ENCODE results near the gene SEMA5A.

Gene SEMA5A

DNA sequence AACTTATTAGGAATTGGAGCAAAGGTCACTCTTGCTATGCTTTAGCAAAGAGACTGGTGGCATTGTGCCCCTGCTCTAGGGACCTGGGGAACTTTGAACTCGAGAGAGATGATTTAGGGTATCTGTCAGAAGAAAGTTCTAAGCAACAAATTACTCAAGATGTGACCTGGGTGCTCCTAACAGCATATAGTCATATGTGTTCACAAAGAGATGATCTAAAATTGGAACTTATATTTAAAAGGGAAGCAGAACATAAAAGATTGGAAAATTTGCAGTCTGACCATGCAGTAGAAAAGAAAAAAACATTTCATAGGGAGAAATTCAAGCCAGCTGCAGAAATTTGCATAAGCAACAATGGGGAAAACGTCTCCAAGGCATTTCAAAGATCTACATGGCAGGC is 68.3 kb downstream of the SEMA5A start:
- no peak for DNase-seq (ENCODE audit: low read depth in 2 of 2)

- DNase-seq (ENCODE audit: low read depth in 2 of 2) = no peak
Observed at GRCh38 chr5:9474219-9475002, 71.5 kb downstream of the SEMA5A start.

DNA sequence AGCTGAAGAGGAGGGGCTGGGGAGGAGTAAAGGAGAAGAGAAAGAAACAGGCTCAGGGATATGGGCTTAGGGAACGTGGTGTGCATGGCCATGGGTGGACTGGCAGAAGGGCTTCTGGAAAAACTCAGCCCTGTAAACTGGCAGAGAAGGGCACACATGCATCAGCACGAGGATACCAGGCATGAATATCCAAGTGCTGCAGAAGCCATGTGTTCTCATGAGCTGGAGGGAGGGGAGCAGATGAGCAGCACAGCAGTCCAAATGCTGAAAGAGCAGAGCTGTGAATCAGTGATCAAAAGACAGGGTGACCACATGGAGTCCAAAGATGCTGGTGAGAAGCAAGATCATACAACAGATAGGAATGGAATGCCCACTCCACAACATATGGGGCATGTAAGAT is 72.3 kb downstream of the SEMA5A start:
- no peak for DNase-seq (ENCODE audit: low read depth in 2 of 2)

GRCh38 chr5:9470410-9470809 is 75.5 kb downstream of the SEMA5A start:
- DNase-seq (ENCODE audit: low read depth in 2 of 2) = no peak

- no peak for DNase-seq (ENCODE audit: low read depth in 2 of 2)
Observed at GRCh38 chr5:9468060-9468388, 77.9 kb downstream of the SEMA5A start.

GRCh38 chr5:9467199-9468059 is 78.4 kb downstream of the SEMA5A start:
- no peak for DNase-seq (ENCODE audit: low read depth in 2 of 2)

DNA sequence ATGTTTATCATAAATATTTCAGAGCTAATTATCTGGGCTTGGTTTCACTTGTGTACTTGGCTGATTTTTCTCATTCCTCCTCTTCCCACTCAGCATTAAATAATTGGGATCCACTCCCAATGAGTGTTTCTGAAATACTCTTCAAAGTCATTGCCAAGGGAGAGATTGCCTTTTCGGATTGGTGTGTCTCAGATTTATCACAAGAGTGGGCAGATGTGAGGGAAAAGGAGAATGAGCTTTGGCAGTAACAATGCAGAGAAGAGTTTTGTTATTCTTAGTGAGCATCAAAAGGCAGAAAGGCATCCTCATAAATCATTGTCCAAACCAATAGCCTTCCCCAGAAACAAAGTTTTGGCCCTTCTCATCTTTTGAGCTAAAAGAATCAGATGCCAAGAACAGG is 79.2 kb downstream of the SEMA5A start:
- DNase-seq (ENCODE audit: low read depth in 2 of 2) = no peak

DNA sequence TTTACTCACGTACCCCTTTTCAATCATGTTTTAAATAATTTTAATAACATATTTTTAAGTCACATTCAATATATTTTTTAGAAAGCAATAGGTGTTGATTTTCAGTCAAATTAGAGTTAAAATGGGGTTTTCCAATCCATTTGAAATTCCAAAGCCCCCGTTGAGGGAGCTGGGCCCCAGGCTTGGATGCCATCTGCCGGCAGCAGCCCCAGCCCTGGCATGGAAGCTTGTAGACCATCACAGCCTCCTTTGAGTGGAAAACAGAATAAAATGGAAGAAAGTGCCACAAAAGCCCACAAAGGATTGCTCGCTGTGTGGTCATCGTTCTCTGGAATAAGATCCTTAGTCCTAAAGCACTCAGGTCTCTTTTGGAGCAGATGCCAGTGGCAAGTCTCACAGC is 81.4 kb downstream of the SEMA5A start:
- no peak for DNase-seq (ENCODE audit: low read depth in 2 of 2)

DNA sequence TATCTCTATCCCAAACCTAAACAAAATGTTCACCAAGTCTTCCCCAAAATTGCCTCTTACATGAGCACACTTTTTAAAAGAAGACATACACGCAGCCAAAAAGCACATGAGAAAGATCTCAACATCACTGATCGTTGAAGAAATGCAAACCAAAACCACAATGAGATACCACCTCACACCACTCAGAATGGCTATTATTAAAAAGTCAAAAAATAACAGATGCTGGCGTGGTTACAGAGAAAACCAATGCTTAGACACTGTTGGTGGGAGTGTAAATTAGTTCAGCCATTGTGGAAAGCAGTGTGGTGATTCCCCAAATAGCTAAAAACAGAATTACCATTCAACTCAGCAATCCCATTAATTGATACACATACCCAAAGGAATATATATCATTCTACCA is 83.8 kb downstream of the SEMA5A start:
- no peak for DNase-seq (ENCODE audit: low read depth in 2 of 2)

DNA sequence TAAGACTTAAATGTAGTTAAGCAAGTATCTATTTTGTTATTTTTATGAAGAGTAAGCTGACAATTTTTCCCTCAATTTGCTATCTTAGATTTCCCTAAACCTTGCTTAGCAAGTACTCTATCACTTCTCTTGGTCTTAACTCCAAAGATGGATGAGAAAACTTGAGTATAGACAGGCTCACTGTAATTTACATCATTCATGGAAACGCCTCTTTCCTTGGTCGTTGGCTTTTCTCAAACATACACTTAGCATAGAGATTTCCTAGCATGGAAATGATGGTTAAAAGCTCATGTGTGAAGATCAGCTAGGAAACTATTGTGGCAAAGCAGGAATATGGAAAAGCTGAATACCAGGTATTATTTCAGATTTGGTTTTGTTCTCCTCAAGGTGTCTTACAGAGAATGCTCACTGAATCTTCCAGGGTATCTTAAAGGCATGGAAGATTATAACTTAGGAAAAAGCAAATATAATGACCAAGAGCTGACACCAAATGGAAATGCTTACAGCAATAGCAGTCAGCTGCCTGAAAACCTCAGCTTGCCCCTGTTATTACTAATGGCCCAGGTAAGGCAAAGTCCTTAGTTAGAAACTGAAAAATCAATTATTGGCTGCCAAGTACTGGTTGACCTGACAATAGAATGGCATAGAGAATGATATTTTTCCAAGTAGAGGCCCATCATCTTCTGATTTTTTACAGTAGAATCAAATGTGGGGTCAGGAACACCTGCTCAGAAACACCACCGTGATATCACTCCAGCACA is 84.8 kb downstream of the SEMA5A start:
- no peak for DNase-seq (ENCODE audit: low read depth in 2 of 2)

DNA sequence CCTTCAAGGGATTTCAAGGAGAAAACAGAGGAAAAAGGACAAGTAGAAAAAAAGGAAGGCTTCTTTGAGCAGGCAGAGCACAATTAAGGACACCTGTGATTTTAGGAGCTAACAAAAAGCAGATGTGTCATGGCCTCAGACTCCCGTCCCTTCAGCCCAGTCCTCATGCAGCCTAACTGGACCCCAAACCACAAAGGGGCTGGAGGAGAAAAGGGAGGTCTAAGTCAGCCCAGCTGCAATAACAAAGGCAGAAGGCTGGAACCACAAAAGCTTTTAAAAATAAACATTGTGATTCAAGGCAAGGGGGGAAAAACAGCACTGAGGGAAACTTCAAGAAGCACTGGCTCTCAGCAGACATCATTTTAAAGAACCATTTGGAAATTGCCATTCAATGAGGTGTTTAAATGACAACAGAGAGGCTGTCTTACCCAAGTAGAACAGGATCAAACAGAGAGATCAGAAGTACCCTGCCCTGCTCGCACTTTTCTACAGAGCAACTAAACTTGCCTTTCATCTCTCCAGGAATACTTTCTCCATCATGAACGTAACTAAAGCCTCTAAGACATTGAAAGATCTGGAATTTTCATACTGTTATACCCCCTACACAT is 89.3 kb downstream of the SEMA5A start:
- DNase-seq (ENCODE audit: low read depth in 2 of 2) = no peak

- no peak for DNase-seq (ENCODE audit: low read depth in 2 of 2)
Observed at GRCh38 chr5:9455826-9456434, 89.9 kb downstream of the SEMA5A start.

DNA sequence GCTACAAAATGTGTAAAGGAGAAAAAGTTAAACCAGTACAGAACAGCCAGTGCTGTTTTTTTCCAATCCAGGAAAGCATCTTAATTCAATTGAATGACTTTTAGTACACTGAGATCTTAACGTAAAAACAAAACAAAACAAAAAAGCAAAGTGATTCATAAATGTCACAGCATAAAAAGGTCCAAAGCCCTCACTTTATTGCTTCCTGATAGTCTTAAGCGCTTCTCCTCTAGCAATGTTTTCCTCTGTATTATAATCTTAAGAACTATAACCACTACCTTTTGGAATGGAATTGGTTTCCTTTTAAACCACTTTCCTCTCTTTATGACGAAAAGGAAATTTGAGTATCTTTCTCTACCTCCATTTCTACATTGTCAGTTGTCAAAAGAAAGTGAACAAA is 91.4 kb downstream of the SEMA5A start:
- no peak for DNase-seq (ENCODE audit: low read depth in 2 of 2)

GRCh38 chr5:9454012-9454481 is 91.8 kb downstream of the SEMA5A start:
- DNase-seq (ENCODE audit: low read depth in 2 of 2) = no peak

GRCh38 chr5:9453480-9454011 is 92.3 kb downstream of the SEMA5A start:
- no peak for DNase-seq (ENCODE audit: low read depth in 2 of 2)

DNA sequence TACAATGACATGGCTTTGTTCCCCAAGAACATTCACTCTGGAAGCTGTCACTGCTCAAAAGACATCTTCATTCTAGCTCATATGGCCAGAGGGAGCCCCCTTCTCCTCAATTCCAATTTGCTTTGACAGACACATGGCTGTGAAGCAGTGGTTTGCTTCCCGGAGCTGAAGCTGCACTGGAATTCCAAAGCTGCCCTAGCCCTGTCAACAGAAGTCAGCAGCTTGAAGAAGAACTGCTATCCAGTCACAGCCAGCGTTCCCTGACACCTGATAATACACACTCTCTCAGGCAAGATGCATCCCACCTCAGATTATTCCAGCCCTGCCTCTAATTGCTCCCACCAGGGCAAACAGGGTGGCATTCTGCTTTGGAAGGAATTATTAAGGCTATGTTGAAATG is 93.7 kb downstream of the SEMA5A start:
- no peak for DNase-seq (ENCODE audit: low read depth in 2 of 2)

GRCh38 chr5:9451037-9451436 is 94.8 kb downstream of the SEMA5A start:
- DNase-seq (ENCODE audit: low read depth in 2 of 2) = no peak

- no peak for DNase-seq (ENCODE audit: low read depth in 2 of 2)
Observed at GRCh38 chr5:9447691-9448090, 98.2 kb downstream of the SEMA5A start.

DNA sequence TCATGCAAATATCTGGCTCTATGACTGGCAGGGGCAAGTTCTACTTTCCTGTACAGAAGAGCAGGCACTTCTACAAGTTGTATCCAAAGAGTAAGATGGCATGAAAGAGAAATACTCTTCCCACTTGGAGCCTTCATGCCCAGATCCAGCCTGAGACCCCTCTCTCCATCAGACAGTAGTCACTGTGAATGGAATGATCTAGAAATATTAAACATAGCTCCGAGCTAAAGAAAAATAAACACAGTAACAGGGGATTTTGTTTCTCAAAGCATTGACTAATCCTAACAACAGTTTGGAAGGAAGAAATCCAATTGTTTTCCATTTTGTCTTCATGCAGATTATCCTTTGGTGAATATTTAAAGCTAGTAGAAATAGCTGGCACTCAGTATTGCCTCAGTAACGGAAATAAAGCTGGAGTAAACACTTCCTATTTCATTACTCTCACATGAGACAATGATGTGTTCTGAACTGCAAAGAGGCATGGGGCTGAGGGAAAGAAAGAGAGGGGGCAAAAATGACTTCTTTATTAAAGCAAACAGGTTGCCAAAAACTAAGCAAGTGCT is 100.0 kb downstream of the SEMA5A start:
- no peak for DNase-seq (ENCODE audit: low read depth in 2 of 2)

GRCh38 chr5:9444346-9444745 is 101.5 kb downstream of the SEMA5A start:
- no peak for DNase-seq (ENCODE audit: low read depth in 2 of 2)

GRCh38 chr5:9441610-9442009 is 104.3 kb downstream of the SEMA5A start:
- no peak for DNase-seq (ENCODE audit: low read depth in 2 of 2)
